ENCODE data around the gene SNRPF. TPM values are rescaled to one million over a fixed set of nuclear protein-coding genes. Genes with fewer than 3 reads are reported as not detected.
"Not testable (repeated sequence)": the region's sequence is repeated elsewhere in the genome, so short reads cannot be mapped to it uniquely, and the experiment has no call there.

Gene SNRPF
- total and polyA plus RNA-seq, 3 donors from 2014 or later, result 10.3 to 30.6 (median 11.6) TPM

- no peak for DNase-seq
- H3K36me3 ChIP-seq (ENCODE audit: low read depth, missing control alignments), result no peaks in the 10 kb centered on the region
- H3K4me3 ChIP-seq, result no peak overlapping the region
- intact Hi-C loops (cut with DNase I; ENCODE audit: low total_unique reads), result no loop called here
- no peak overlapping the region for H3K27ac ChIP-seq
- no peaks in the 10 kb centered on the region for H3K27me3 ChIP-seq
- peaks cover 4% of the 10 kb centered on the region for H3K4me1 ChIP-seq
- H3K9me3 ChIP-seq, result no peaks in the 10 kb centered on the region
- TF ChIP-seq, protein P1, sequence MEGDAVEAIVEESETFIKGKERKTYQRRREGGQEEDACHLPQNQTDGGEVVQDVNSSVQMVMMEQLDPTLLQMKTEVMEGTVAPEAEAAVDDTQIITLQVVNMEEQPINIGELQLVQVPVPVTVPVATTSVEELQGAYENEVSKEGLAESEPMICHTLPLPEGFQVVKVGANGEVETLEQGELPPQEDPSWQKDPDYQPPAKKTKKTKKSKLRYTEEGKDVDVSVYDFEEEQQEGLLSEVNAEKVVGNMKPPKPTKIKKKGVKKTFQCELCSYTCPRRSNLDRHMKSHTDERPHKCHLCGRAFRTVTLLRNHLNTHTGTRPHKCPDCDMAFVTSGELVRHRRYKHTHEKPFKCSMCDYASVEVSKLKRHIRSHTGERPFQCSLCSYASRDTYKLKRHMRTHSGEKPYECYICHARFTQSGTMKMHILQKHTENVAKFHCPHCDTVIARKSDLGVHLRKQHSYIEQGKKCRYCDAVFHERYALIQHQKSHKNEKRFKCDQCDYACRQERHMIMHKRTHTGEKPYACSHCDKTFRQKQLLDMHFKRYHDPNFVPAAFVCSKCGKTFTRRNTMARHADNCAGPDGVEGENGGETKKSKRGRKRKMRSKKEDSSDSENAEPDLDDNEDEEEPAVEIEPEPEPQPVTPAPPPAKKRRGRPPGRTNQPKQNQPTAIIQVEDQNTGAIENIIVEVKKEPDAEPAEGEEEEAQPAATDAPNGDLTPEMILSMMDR (IDR thresholded peaks at IDR 0.05), result no peak
- no peak for TF ChIP-seq POLR2A (IDR thresholded peaks at IDR 0.05)
- WGBS, 2 donors, result 43 to 48% methylated on average over 11 of the region's 11 CpGs
Measured at GRCh38 chr12:95838125-95838524, 20.6 kb upstream of the SNRPF start.

DNA sequence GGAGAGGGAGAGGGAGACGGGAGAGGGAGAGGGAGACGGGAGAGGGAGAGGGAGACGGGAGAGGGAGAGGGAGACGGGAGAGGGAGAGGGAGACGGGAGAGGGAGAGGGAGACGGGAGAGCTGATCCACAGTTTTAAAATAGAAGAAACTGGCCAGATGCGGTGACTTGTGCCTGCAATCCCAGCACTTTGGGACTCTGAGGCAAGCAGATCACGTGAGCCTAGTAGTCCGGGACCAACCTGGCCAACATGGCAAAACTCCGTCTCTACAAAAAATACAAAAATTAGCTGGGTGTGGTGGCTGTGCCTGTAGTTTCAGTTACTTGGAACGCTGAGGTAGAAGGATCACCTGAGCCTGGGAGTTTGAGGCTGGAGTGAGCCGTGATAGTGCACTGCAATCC lies 16.3 kb upstream of the SNRPF start:
- not testable (repeated sequence) for H3K4me1 ChIP-seq

DNA sequence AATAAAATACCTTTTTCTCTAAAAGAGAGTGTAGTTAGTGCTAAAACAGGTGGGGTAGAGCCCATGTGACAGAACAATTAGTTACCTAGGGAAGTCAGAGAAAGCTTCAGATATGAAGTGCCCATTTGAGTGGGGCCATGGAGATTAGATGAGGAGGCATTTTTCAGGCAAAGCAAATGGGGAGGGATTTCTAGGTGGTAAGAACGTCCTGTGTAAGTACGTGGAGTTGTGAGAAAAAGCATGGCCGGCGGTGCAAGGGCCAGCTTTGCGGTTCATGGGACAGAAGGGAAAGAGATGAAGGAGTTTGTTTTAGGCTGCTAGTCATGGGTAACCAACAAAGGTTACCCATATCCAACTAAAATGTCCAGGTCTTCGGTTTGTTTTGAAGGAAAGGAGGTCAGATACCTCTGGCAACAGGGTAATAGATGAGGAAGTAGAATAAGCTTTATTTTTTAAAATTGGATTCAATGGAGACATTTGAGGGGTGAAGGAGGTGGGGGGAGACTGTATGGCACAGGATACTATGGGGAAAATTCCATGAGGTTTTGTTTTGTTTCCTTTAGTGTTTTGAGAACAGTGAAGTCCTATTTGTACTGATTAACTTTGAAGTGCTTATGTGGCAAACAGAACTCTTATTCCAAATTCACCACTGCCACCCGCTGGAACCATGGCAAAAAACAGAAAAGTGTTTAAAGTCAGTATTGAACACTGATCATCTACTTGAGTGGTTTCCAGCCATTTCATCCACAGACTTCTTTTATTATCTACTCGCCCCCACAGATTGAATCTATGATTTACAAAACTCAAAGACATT lies 10.0 kb upstream of the SNRPF start:
- H3K27ac ChIP-seq, result no peak overlapping the region
- H3K9me3 ChIP-seq, result no peaks in the 10 kb centered on the region
- DNase-seq, result no peak
- no peaks in the 10 kb centered on the region for H3K27me3 ChIP-seq
- no peaks in the 10 kb centered on the region for H3K4me1 ChIP-seq
- intact Hi-C loops (cut with DNase I; ENCODE audit: low total_unique reads), result no loop called here
- 56 to 60% methylated on average over 8 of the region's 8 CpGs for WGBS, 2 donors
- TF ChIP-seq, protein P1 (IDR thresholded peaks at IDR 0.05), result no peak
- no peak for TF ChIP-seq POLR2A (IDR thresholded peaks at IDR 0.05)
- H3K36me3 ChIP-seq (ENCODE audit: low read depth, missing control alignments), result no peaks in the 10 kb centered on the region
- H3K4me3 ChIP-seq, result no peak overlapping the region

More for the DNA sequence above, 16.3 kb upstream of the SNRPF start:
- H3K27ac ChIP-seq; H3K4me3 ChIP-seq; DNase-seq; H3K27me3 ChIP-seq; H3K36me3 ChIP-seq (ENCODE audit: low read depth, missing control alignments); intact Hi-C loops (cut with DNase I; ENCODE audit: low total_unique reads); H3K9me3 ChIP-seq: not testable (repeated sequence)
- WGBS, 2 donors, result 87 to 96% methylated on average over 5 to 6 of the region's 12 CpGs

GRCh38 chr12:95851606-95852005 lies 7.1 kb upstream of the SNRPF start:
- no peak overlapping the region for H3K27ac ChIP-seq
- DNase-seq, result no peak
- H3K4me1 ChIP-seq, result no peaks in the 10 kb centered on the region
- H3K36me3 ChIP-seq (ENCODE audit: low read depth, missing control alignments), result no peaks in the 10 kb centered on the region
- intact Hi-C loops (cut with DNase I; ENCODE audit: low total_unique reads), result no loop called here
- no peaks in the 10 kb centered on the region for H3K27me3 ChIP-seq
- H3K9me3 ChIP-seq, result no peaks in the 10 kb centered on the region
- no peak overlapping the region for H3K4me3 ChIP-seq
- 75 to 76% methylated on average over 3 of the region's 3 CpGs for WGBS, 2 donors
- TF ChIP-seq, protein P1 (IDR thresholded peaks at IDR 0.05), result no peak
- no peak for TF ChIP-seq POLR2A (IDR thresholded peaks at IDR 0.05)

DNA sequence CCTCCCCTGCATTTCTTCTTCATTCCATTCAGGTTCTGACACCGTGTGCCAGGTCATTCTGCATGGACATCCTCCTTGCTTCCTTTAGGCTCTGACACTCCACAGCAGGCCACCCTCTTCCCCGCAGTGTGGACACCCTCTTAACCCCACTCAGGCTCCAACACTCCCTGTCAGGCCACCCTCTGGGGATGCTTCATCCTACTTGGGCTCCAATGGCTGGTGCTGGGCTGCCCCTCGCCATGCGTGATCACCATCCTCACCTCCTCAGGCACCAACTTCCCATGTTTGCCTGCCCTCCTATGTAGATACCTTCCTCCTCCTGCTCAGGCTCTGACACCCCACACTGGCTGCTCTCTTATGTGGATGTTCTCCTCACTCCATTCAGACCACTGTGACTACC lies 6.6 kb upstream of the SNRPF start:
- TF ChIP-seq, protein P1 (IDR thresholded peaks at IDR 0.05), result no peak
- TF ChIP-seq POLR2A (IDR thresholded peaks at IDR 0.05), result no peak
- intact Hi-C loops (cut with DNase I; ENCODE audit: low total_unique reads), result no loop called here
- no peak for DNase-seq
- Histone ChIP-seq H3K9me3 (no peaks in the 10 kb centered on the region), H3K36me3 (ENCODE audit: low read depth, missing control alignments) (no peaks in the 10 kb centered on the region), H3K27me3 (no peaks in the 10 kb centered on the region), H3K4me3 (no peak overlapping the region), H3K27ac (no peak overlapping the region), H3K4me1 (no peaks in the 10 kb centered on the region)
- WGBS, 2 donors, result 86 to 88% methylated on average over 4 of the region's 4 CpGs

Data from testis (tissue), 3 donors.